ENCODE data around the gene TPD52L2. TPM values are rescaled to one million over a fixed set of nuclear protein-coding genes. Genes with fewer than 3 reads are reported as not detected.

The TPD52L2 gene
- total and polyA plus RNA-seq, 8 donors = 42.0 to 75.6 (median 52.9) TPM

GRCh38 chr20:63854766-63855362 lies 10.2 kb upstream of the TPD52L2 start:
- intact Hi-C loops (cut with DNase I; ENCODE audit: low total_unique reads) = no loop called here

GRCh38 chr20:63855363-63856097 lies 9.5 kb upstream of the TPD52L2 start:
- H3K4me1 ChIP-seq = peaks cover 30 to 57% (median 54%) of the 10 kb centered on the region in 4 donors
- peak overlapping the region in 3 of 4 donors; percentile 14 to 20 (median 19) for H3K4me3 ChIP-seq

More at GRCh38 chr20:63854766-63855362, 10.2 kb upstream of the TPD52L2 start:
- H3K9me3 ChIP-seq = no peaks in the 10 kb centered on the region
- no peaks in the 10 kb centered on the region for H3K36me3 ChIP-seq
- WGBS, 5 donors = 9 to 17% (median 12%) methylated on average over 12 to 26 of the region's 26 CpGs
- peaks cover 0 to 77% (median 33%) of the 10 kb centered on the region in 3 donors for H3K27me3 ChIP-seq
- H3K27ac ChIP-seq = peak overlapping the region; percentile 28 to 75 (median 66)
- peak overlapping the region in 3 of 4 donors; percentile 14 to 20 (median 19) for H3K4me3 ChIP-seq
- DNase-seq = peak in 1 of 2 donors; percentile 66
- no peak for TF ChIP-seq EP300 (IDR thresholded peaks at IDR 0.05)
- peaks cover 30 to 57% (median 52%) of the 10 kb centered on the region in 4 donors for H3K4me1 ChIP-seq

GRCh38 chr20:63856098-63856511 lies 9.0 kb upstream of the TPD52L2 start:
- no peak overlapping the region for H3K27ac ChIP-seq
- no peak for TF ChIP-seq POLR2AphosphoS5 (IDR thresholded peaks at IDR 0.05)
- TF ChIP-seq CTCF (IDR thresholded peaks at IDR 0.05) = no peak
- no peak for TF ChIP-seq EP300 (IDR thresholded peaks at IDR 0.05)
- no peak for TF ChIP-seq POLR2A (IDR thresholded peaks at IDR 0.05)
- 49 to 75% (median 55%) methylated on average over 21 to 22 of the region's 22 CpGs for WGBS, 5 donors

More at GRCh38 chr20:63855363-63856097, 9.5 kb upstream of the TPD52L2 start:
- H3K27ac ChIP-seq = peak overlapping the region; percentile 10 to 75 (median 66)
- no peaks in the 10 kb centered on the region for H3K9me3 ChIP-seq
- peaks cover 0 to 75% (median 33%) of the 10 kb centered on the region in 3 donors for H3K27me3 ChIP-seq
- intact Hi-C loops (cut with DNase I; ENCODE audit: low total_unique reads) = no loop called here
- peak in 1 of 2 donors; percentile 59 for DNase-seq
- TF ChIP-seq POLR2AphosphoS5 (IDR thresholded peaks at IDR 0.05) = no peak
- TF ChIP-seq POLR2A (IDR thresholded peaks at IDR 0.05) = no peak
- TF ChIP-seq CTCF (IDR thresholded peaks at IDR 0.05) = no peak
- no peak for TF ChIP-seq EP300 (IDR thresholded peaks at IDR 0.05)
- H3K36me3 ChIP-seq = no peaks in the 10 kb centered on the region
- WGBS, 5 donors = 5 to 36% (median 21%) methylated on average over 4 to 36 of the region's 36 CpGs

GRCh38 chr20:63857764-63858392 lies 7.2 kb upstream of the TPD52L2 start:
- H3K27me3 ChIP-seq = peaks cover 0 to 59% (median 33%) of the 10 kb centered on the region in 3 donors
- H3K4me1 ChIP-seq = peaks cover 30 to 72% (median 58%) of the 10 kb centered on the region in 4 donors
- no peaks in the 10 kb centered on the region for H3K9me3 ChIP-seq
- intact Hi-C loops (cut with DNase I; ENCODE audit: low total_unique reads) = no loop called here
- TF ChIP-seq POLR2A (IDR thresholded peaks at IDR 0.05) = no peak
- TF ChIP-seq EP300 (IDR thresholded peaks at IDR 0.05) = no peak
- TF ChIP-seq POLR2AphosphoS5 (IDR thresholded peaks at IDR 0.05) = no peak
- TF ChIP-seq CTCF (IDR thresholded peaks at IDR 0.05) = no peak
- peak overlapping the region; percentile 17 to 59 (median 54) for H3K27ac ChIP-seq
- peak in 1 of 2 donors; percentile 74 for DNase-seq
- 15 to 28% (median 25%) methylated on average over 11 to 14 of the region's 14 CpGs for WGBS, 5 donors
- H3K4me3 ChIP-seq = no peak overlapping the region
- H3K36me3 ChIP-seq = peaks cover 0 to 23% (median 17%) of the 10 kb centered on the region in 4 donors

More at GRCh38 chr20:63856098-63856511, 9.0 kb upstream of the TPD52L2 start:
- peaks cover 0 to 71% (median 33%) of the 10 kb centered on the region in 3 donors for H3K27me3 ChIP-seq
- H3K4me1 ChIP-seq = peaks cover 30 to 61% (median 55%) of the 10 kb centered on the region in 4 donors
- no peaks in the 10 kb centered on the region for H3K9me3 ChIP-seq
- intact Hi-C loops (cut with DNase I; ENCODE audit: low total_unique reads) = no loop called here
- H3K36me3 ChIP-seq = peaks cover 0 to 6% (median under 1%) of the 10 kb centered on the region in 4 donors
- no peak overlapping the region for H3K4me3 ChIP-seq
- DNase-seq = peak in 1 of 2 donors; percentile 36

Measured in stomach (tissue), 9 donors.